OCI-LY1 (cell line): Measurements from ENCODE around the gene EWSR1.

Experiments
- CTCF ChIP-seq: fragments of 200-600 bp; sonication (generic), shearing (Covaris generic); IDR thresholded peaks from 2 replicates; pipeline ENCODE4 v1.5.1; 2017; ENCODE audit warnings: mild to moderate bottlenecking, antibody characterized with exemption, low read length, moderate library complexity, mixed read lengths
- EZH2 ChIP-seq: fragments of 200-600 bp; sonication (generic), shearing (Covaris generic); IDR thresholded peaks from 2 replicates; pipeline ENCODE4 v1.8.0; 2017; ENCODE audit warnings: borderline replicate concordance, mixed run types, mild to moderate bottlenecking, antibody characterized with exemption, low read length, moderate library complexity, mixed read lengths

GRCh38 chr22:29275167-29275566 lies 7.1 kb downstream of the EWSR1 start:
- no peak for TF ChIP-seq EZH2
- TF ChIP-seq CTCF = no peak
